Smooth muscle cell (in vitro differentiated cells): ENCODE measurements around the gene NOTCH1. TPM values are rescaled to one million over a fixed set of nuclear protein-coding genes. Genes with fewer than 3 reads are reported as not detected.

ENCODE experiments used
- DNase-seq: peaks from one replicate; lab custom pipeline; 2025; ENCODE audit not compliant: unreplicated experiment; lab: John Stamatoyannopoulos, UW
- H2AFZ ChIP-seq: fragments of 200-600 bp; sonication (generic); 2 replicates; pipeline ENCODE4 v1.6.0; 2016; ENCODE audit warnings: antibody characterized with exemption, low read depth, mild to moderate bottlenecking
- H3F3A ChIP-seq: fragments of 200-600 bp; sonication (generic); 2 replicates; pipeline ENCODE4 v1.6.0; 2017; ENCODE audit warnings: antibody characterized with exemption, low read depth
- H3K27ac ChIP-seq: fragments of 200-600 bp; sonication (generic); 2 replicates; pipeline ENCODE4 v1.5.1; 2016; ENCODE audit warnings: low read depth, mild to moderate bottlenecking
- H3K27me3 ChIP-seq: fragments of 200-600 bp; sonication (generic); 2 replicates; pipeline ENCODE4 v1.6.1; 2016; ENCODE audit warnings: low read depth, mild to moderate bottlenecking
- H3K36me3 ChIP-seq: fragments of 200-600 bp; sonication (generic); 2 replicates; pipeline ENCODE4 v1.5.1; 2016; ENCODE audit warnings: low read depth
- H3K4me1 ChIP-seq: fragments of 200-600 bp; sonication (generic); 2 replicates; pipeline ENCODE4 v1.5.1; 2016; ENCODE audit warnings: low read depth
- H3K4me2 ChIP-seq: fragments of 200-600 bp; sonication (generic); 2 replicates; pipeline ENCODE4 v1.6.0; 2016; ENCODE audit warnings: mild to moderate bottlenecking
- H3K4me3 ChIP-seq: fragments of 200-600 bp; sonication (generic); 2 replicates; pipeline ENCODE4 v1.5.1; 2016; ENCODE audit warnings: mild to moderate bottlenecking
- H3K79me2 ChIP-seq: fragments of 200-600 bp; sonication (generic); 2 replicates; pipeline ENCODE4 v1.6.0; 2016; ENCODE audit warnings: low read depth, mild to moderate bottlenecking
- H3K9ac ChIP-seq: fragments of 200-600 bp; sonication (generic); 2 replicates; pipeline ENCODE4 v1.6.0; 2016; ENCODE audit warnings: low read depth
- H3K9me3 ChIP-seq: fragments of 200-600 bp; sonication (generic); replicated peaks from 2 replicates; pipeline ENCODE4 v1.5.1; 2016; ENCODE audit warnings: low read depth
- H4K20me1 ChIP-seq: fragments of 200-600 bp; sonication (generic); 2 replicates; pipeline ENCODE4 v1.6.0; 2016; ENCODE audit warnings: low read depth
- CTCF ChIP-seq: fragments of 200-600 bp; sonication (generic); IDR thresholded peaks from 2 replicates; pipeline ENCODE4 v1.5.1; 2017; ENCODE audit warnings: borderline replicate concordance, mild to moderate bottlenecking, antibody characterized with exemption; ENCODE audit not compliant: insufficient read depth, poor library complexity, severe bottlenecking
- WGBS: methylation state at CpG from one replicate; pipeline ENCODE4 v1.1.7; 2016; ENCODE audit warnings: low lambda C conversion rate; 5-methylcytosine and 5-hydroxymethylcytosine counted together
- polyA plus RNA-seq: library from polyadenylated mRNA; unstranded; fragments of >200 nt; fragmentation: Nextera tagmentation; extraction: Ambion mirVana; gene quantifications from 2 replicates; pipeline ENCODE4 v1.2.1, GENCODE V29; 2016
- total RNA-seq: library from RNA; depleted of rRNA; stranded (reverse); fragments of >200 nt; gene quantifications from 2 replicates; pipeline ENCODE4 v1.2.3, GENCODE V29; 2014

NOTCH1 gene
- total and polyA plus RNA-seq, 2 experiments from 2014 or later: 7.2 to 13.2 TPM

GRCh38 chr9:136473354-136473721 lies 72.5 kb downstream of the NOTCH1 start:
- no peak overlapping the region for H3K4me2 ChIP-seq

GRCh38 chr9:136472640-136473353 lies 73.1 kb downstream of the NOTCH1 start:
- no peak for TF ChIP-seq CTCF
- H3K27me3 ChIP-seq: no peaks in the 10 kb centered on the region
- no peak overlapping the region for H2AFZ ChIP-seq
- WGBS: 99% methylated on average over 28 of the region's 28 CpGs
- H3K9ac ChIP-seq: no peak overlapping the region
- no peaks in the 10 kb centered on the region for H3K9me3 ChIP-seq
- DNase-seq: no peak
- H3K27ac ChIP-seq: no peak overlapping the region
- H3K4me2 ChIP-seq: no peak overlapping the region
- peaks cover 100% of the 10 kb centered on the region for H4K20me1 ChIP-seq
- H3K36me3 ChIP-seq: peaks cover 23% of the 10 kb centered on the region
- no peak overlapping the region for H3K4me3 ChIP-seq
- peaks cover 96% of the 10 kb centered on the region for H3K79me2 ChIP-seq
- H3K4me1 ChIP-seq: no peaks in the 10 kb centered on the region
- H3F3A ChIP-seq: no peaks in the 10 kb centered on the region

More at GRCh38 chr9:136473354-136473721, 72.5 kb downstream of the NOTCH1 start:
- WGBS: 96% methylated on average over 14 of the region's 14 CpGs
- H3K27me3 ChIP-seq: no peaks in the 10 kb centered on the region
- H3K36me3 ChIP-seq: peaks cover 21% of the 10 kb centered on the region
- no peak for TF ChIP-seq CTCF
- no peaks in the 10 kb centered on the region for H3K9me3 ChIP-seq
- H3F3A ChIP-seq: no peaks in the 10 kb centered on the region
- no peak overlapping the region for H3K27ac ChIP-seq
- no peak overlapping the region for H3K4me3 ChIP-seq
- peaks cover 100% of the 10 kb centered on the region for H4K20me1 ChIP-seq
- no peak overlapping the region for H3K9ac ChIP-seq
- H3K4me1 ChIP-seq: no peaks in the 10 kb centered on the region
- H3K79me2 ChIP-seq: peaks cover 96% of the 10 kb centered on the region
- DNase-seq: no peak
- no peak overlapping the region for H2AFZ ChIP-seq

- Histone ChIP-seq H3K36me3 (peaks cover 30% of the 10 kb centered on the region), H3F3A (no peaks in the 10 kb centered on the region), H4K20me1 (peaks cover 100% of the 10 kb centered on the region), H3K27me3 (no peaks in the 10 kb centered on the region), H3K79me2 (peaks cover 96% of the 10 kb centered on the region), H3K4me1 (no peaks in the 10 kb centered on the region), H3K4me2 (no peak overlapping the region), H3K9ac (no peak overlapping the region), H3K27ac (no peak overlapping the region), H3K4me3 (no peak overlapping the region), H2AFZ (no peak overlapping the region), H3K9me3 (no peaks in the 10 kb centered on the region)
- TF ChIP-seq CTCF: no peak
- DNase-seq: no peak
- WGBS: 98% methylated on average over 19 of the region's 19 CpGs
Observed at GRCh38 chr9:136471802-136472487, 73.9 kb downstream of the NOTCH1 start.
